ENCODE results near the gene FAM20C.

DNA sequence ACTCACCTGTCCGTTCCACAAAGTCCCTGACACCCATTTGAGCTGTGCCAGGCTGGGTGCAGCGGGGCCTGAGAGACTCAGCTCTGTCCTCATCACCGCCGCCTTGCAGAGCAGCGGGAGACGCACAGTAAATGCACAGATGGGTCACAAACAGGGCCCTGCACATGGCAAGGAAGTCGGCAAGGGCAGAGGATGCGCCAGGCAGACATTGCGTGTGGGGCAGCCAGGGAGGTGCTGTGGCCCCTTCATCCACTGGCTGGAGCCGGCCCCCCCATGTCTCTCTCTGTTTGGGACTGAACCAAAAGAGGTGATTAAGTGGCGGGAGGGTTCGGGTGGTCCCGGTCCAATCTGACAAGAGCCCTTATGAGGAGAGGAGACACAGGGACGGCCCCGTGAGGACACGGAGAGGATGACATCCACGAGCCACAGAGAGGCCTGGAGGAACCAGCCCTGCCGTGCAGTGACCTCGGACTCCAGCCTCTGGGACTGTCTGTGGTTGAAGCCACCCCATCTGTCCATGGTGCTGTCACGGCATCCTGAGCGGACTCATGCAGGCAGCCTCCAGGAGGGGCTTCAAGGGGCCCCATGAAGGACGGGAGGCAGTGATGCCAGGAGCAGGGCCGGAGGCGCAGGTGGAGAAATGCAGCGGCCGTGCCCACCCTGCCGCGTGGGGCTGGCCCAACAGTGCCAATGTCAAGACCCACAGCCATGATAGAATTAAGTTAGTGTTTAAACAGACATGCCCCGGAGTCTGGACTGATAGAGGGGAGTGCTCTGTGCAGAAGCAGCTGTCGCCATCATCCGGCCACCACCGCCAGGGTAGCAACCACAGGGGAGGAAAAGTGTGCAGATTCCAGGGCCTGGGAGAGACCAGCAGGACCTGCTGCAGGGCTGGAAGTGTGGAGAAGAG, 69.2 kb downstream of the FAM20C start:
- TF ChIP-seq, protein P1, sequence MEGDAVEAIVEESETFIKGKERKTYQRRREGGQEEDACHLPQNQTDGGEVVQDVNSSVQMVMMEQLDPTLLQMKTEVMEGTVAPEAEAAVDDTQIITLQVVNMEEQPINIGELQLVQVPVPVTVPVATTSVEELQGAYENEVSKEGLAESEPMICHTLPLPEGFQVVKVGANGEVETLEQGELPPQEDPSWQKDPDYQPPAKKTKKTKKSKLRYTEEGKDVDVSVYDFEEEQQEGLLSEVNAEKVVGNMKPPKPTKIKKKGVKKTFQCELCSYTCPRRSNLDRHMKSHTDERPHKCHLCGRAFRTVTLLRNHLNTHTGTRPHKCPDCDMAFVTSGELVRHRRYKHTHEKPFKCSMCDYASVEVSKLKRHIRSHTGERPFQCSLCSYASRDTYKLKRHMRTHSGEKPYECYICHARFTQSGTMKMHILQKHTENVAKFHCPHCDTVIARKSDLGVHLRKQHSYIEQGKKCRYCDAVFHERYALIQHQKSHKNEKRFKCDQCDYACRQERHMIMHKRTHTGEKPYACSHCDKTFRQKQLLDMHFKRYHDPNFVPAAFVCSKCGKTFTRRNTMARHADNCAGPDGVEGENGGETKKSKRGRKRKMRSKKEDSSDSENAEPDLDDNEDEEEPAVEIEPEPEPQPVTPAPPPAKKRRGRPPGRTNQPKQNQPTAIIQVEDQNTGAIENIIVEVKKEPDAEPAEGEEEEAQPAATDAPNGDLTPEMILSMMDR (conservative IDR thresholded peaks at IDR 0.05 in 1 of 2, IDR thresholded peaks at IDR 0.05 in 1 of 2; ENCODE audit: extremely low read depth in 1 of 2, insufficient read depth in 1 of 2, low read depth in 1 of 2, low read length in 2 of 2), result no peak
- TF ChIP-seq EZH2 (IDR thresholded peaks at IDR 0.05; ENCODE audit: borderline replicate concordance, low read length), result no peak

Data from mammary epithelial cell (primary cell).